Tibial artery (tissue), 4 donors: ENCODE data around the gene OR2B6.
"Not testable (repeated sequence)": the region's sequence is repeated elsewhere in the genome, so short reads cannot be mapped to it uniquely, and the experiment has no call there.

Source experiments
- DNase-seq, 2 donors: peaks; one replicate each; pipeline ENCODE4 v3.0.0-alpha.2; 2019
- H3K27ac ChIP-seq, 2 donors: fragments of 200-600 bp; sonication (generic) in 1 of 2; 1 replicate in 1 of 2; 2 replicates in 1 of 2; pipeline ENCODE4 v1.5.1; 2018 to 2019; ENCODE audit warnings: mild to moderate bottlenecking in 1 of 2
- H3K27me3 ChIP-seq, 2 donors: fragments of 200-600 bp; sonication (generic) in 1 of 2; one replicate each; pipeline versions ENCODE4 v1.5.1 to v1.6.0; 2016 to 2019
- H3K36me3 ChIP-seq, 3 donors: fragments of 200-600 bp; sonication (generic) in 2 of 3; one replicate each; pipeline ENCODE4 v1.5.1; 2016 to 2019; ENCODE audit warnings: mild to moderate bottlenecking in 2 of 3
- H3K4me1 ChIP-seq, 4 donors: fragments of 200-600 bp; sonication (generic) in 2 of 4; 1 replicate in 3 of 4; 2 replicates in 1 of 4; pipeline ENCODE4 v1.5.1; 2016 to 2019
- H3K4me3 ChIP-seq, 2 donors: fragments of 200-600 bp; sonication (generic) in 1 of 2; 1 replicate in 1 of 2; 2 replicates in 1 of 2; pipeline ENCODE4 v1.5.1; 2018 to 2019; ENCODE audit warnings: mild to moderate bottlenecking in 2 of 2
- H3K9me3 ChIP-seq, 3 donors: fragments of 200-600 bp; sonication (generic) in 1 of 3; one replicate each; pipeline ENCODE4 v1.5.1; 2016 to 2019
- CTCF ChIP-seq, 2 experiments: fragments of 200-600 bp in 1 of 2; fragments of 450-650 bp in 1 of 2; IDR thresholded peaks; one replicate each; pipeline ENCODE4 v1.5.1; 2017 to 2019; ENCODE audit warnings: antibody characterized with exemption in 2 of 2, mild to moderate bottlenecking in 1 of 2, moderate library complexity in 1 of 2
- intact Hi-C: fragments of 100-400 bp; cut with DNase I; formaldehyde crosslinking; loops from one replicate; pipeline ENCODE4 v1.15.0; 2023; ENCODE audit warnings: low total_unique reads

Gene OR2B6

GRCh38 chr6:27931209-27931608, 25.8 kb upstream of the OR2B6 start:
- intact Hi-C loops: no loop called here
- no peak for TF ChIP-seq CTCF (IDR thresholded peaks at IDR 0.05)
- H3K4me3 ChIP-seq: no peak overlapping the region
- H3K9me3 ChIP-seq: no peaks in the 10 kb centered on the region
- no peak overlapping the region for H3K27ac ChIP-seq
- no peaks in the 10 kb centered on the region for H3K4me1 ChIP-seq
- H3K36me3 ChIP-seq: no peaks in the 10 kb centered on the region
- no peaks in the 10 kb centered on the region for H3K27me3 ChIP-seq
- no peak for DNase-seq

GRCh38 chr6:27940766-27941165, 16.3 kb upstream of the OR2B6 start:
- Histone ChIP-seq H3K36me3 (no peaks in the 10 kb centered on the region), H3K4me3 (no peak overlapping the region), H3K9me3 (no peaks in the 10 kb centered on the region), H3K27me3 (peaks cover 0 to 3% of the 10 kb centered on the region in 2 donors), H3K27ac (no peak overlapping the region), H3K4me1 (no peaks in the 10 kb centered on the region)
- intact Hi-C loops: no loop called here
- no peak for DNase-seq
- TF ChIP-seq CTCF (IDR thresholded peaks at IDR 0.05): no peak

DNA sequence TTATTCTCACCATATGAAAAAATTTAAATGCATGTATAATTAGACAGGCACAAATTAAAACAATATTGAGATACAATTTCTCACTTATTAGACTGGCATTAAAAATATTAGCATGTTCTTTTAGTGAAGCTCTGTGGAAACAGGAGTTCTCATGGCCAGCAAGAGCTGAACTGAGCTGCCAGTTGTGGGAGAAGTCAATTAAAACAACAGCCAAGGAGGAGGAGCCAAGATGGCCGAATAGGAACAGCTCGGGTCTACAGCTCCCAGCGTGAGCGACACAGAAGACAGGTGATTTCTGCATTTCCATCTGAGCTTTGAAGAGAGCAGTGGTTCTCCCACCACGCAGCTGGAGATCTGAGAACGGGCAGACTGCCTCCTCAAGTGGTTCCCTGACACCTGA, 14.0 kb upstream of the OR2B6 start:
- H3K27me3 ChIP-seq, H3K4me3 ChIP-seq, DNase-seq, intact Hi-C loops, H3K36me3 ChIP-seq, H3K27ac ChIP-seq, H3K9me3 ChIP-seq, H3K4me1 ChIP-seq: not testable (repeated sequence)

GRCh38 chr6:27948237-27948636, 8.8 kb upstream of the OR2B6 start:
- H3K9me3 ChIP-seq: no peaks in the 10 kb centered on the region
- H3K27me3 ChIP-seq: peaks cover 0 to under 1% of the 10 kb centered on the region in 2 donors
- no peak for DNase-seq
- no peak overlapping the region for H3K27ac ChIP-seq
- H3K4me1 ChIP-seq: no peaks in the 10 kb centered on the region
- H3K4me3 ChIP-seq: no peak overlapping the region
- intact Hi-C loops: no loop called here
- TF ChIP-seq CTCF (IDR thresholded peaks at IDR 0.05): no peak
- H3K36me3 ChIP-seq: no peaks in the 10 kb centered on the region

DNA sequence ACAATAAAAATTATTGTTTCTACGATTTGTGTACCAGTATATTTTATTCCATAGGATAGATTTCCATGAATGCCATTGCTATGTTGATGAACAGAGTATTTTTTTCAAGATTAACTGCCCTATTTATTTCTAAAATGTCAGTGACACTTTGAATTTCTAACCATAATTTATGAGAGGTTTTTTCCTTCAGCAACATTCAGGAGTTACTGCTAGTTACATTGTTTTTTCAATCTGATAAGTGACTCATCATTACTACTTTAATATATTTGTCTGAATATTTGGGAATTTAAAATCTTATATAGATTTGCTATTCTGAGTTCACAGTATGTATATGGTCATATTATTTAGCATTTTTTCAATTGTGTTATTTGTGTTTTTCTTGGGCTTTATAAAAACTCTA, 6.0 kb upstream of the OR2B6 start:
- no peak for DNase-seq
- no peaks in the 10 kb centered on the region for H3K4me1 ChIP-seq
- no peaks in the 10 kb centered on the region for H3K9me3 ChIP-seq
- H3K27me3 ChIP-seq: peaks cover 0 to 6% of the 10 kb centered on the region in 2 donors
- no peak for TF ChIP-seq CTCF (IDR thresholded peaks at IDR 0.05)
- H3K4me3 ChIP-seq: no peak overlapping the region
- H3K27ac ChIP-seq: no peak overlapping the region
- intact Hi-C loops: no loop called here
- H3K36me3 ChIP-seq: no peaks in the 10 kb centered on the region

DNA sequence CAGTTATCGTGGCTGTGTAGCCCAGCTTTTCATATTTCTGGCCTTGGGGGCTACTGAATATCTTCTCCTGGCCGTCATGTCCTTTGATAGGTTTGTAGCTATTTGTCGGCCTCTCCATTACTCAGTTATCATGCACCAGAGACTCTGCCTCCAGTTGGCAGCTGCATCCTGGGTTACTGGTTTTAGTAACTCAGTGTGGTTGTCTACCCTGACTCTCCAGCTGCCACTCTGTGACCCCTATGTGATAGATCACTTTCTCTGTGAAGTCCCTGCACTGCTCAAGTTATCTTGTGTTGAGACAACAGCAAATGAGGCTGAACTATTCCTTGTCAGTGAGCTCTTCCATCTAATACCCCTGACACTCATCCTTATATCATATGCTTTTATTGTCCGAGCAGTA, 475 bp downstream of the OR2B6 start:
- Histone ChIP-seq H3K27me3 (peaks cover 0 to 6% of the 10 kb centered on the region in 2 donors), H3K4me3 (no peak overlapping the region), H3K36me3 (no peaks in the 10 kb centered on the region), H3K27ac (no peak overlapping the region), H3K9me3 (no peaks in the 10 kb centered on the region), H3K4me1 (no peaks in the 10 kb centered on the region)
- intact Hi-C loops: no loop called here
- DNase-seq: no peak
- no peak for TF ChIP-seq CTCF (IDR thresholded peaks at IDR 0.05)
